Peyer's patch (tissue), 4 donors: ENCODE results near the gene NLRP3.

Source experiments
- POLR2A ChIP-seq, 2 donors: fragments of 450-650 bp; IDR thresholded peaks; one replicate each; pipeline ENCODE4 v1.5.1; 2017; ENCODE audit warnings: antibody characterized with exemption in 2 of 2, mild to moderate bottlenecking in 2 of 2, moderate library complexity in 2 of 2
- TF ChIP-seq, protein P1 (sequence below), 6 experiments: fragments of 450-650 bp in 4 of 6; fragments of 200-600 bp in 2 of 6; sonication (generic) in 1 of 6; IDR thresholded peaks; one replicate each; pipeline ENCODE4 v1.5.1; 2017 to 2019; ENCODE audit warnings: antibody characterized with exemption in 6 of 6, mild to moderate bottlenecking in 3 of 6, moderate library complexity in 1 of 6

- TF ChIP-seq, protein P1, sequence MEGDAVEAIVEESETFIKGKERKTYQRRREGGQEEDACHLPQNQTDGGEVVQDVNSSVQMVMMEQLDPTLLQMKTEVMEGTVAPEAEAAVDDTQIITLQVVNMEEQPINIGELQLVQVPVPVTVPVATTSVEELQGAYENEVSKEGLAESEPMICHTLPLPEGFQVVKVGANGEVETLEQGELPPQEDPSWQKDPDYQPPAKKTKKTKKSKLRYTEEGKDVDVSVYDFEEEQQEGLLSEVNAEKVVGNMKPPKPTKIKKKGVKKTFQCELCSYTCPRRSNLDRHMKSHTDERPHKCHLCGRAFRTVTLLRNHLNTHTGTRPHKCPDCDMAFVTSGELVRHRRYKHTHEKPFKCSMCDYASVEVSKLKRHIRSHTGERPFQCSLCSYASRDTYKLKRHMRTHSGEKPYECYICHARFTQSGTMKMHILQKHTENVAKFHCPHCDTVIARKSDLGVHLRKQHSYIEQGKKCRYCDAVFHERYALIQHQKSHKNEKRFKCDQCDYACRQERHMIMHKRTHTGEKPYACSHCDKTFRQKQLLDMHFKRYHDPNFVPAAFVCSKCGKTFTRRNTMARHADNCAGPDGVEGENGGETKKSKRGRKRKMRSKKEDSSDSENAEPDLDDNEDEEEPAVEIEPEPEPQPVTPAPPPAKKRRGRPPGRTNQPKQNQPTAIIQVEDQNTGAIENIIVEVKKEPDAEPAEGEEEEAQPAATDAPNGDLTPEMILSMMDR (IDR thresholded peaks at IDR 0.05): no peak
- TF ChIP-seq POLR2A (IDR thresholded peaks at IDR 0.05): no peak
Measured at GRCh38 chr1:247386217-247386616, 29.8 kb upstream of the NLRP3 start.
